Endothelial cell (in vitro differentiated cells): Measurements from ENCODE around the gene MEX3B. TPM values are rescaled to one million over a fixed set of nuclear protein-coding genes. Genes with fewer than 3 reads are reported as not detected.
A peak's percentile ranks its signal among the peaks of the same experiment; 100 is the strongest.
"Not testable (repeated sequence)": the region's sequence is repeated elsewhere in the genome, so short reads cannot be mapped to it uniquely, and the experiment has no call there.

Experiments
- DNase-seq: peaks from one replicate; pipeline ENCODE4 v3.0.0; 2021; ENCODE audit warnings: low spot score
- H3K27ac Mint-ChIP-seq: one replicate; pipeline ENCODE4 v1.8.0; 2021; ENCODE audit warnings: mixed read lengths, inconsistent platforms; ENCODE audit not compliant: unreplicated experiment
- H3K27me3 Mint-ChIP-seq: one replicate; pipeline ENCODE4 v1.8.0; 2021; ENCODE audit warnings: mild to moderate bottlenecking, moderate library complexity, mixed read lengths, inconsistent platforms; ENCODE audit not compliant: unreplicated experiment
- H3K36me3 Mint-ChIP-seq: one replicate; pipeline ENCODE4 v1.8.0; 2021; ENCODE audit warnings: mild to moderate bottlenecking, low read depth, mixed read lengths, inconsistent platforms; ENCODE audit not compliant: unreplicated experiment
- H3K4me1 Mint-ChIP-seq: one replicate; pipeline ENCODE4 v1.8.0; 2021; ENCODE audit warnings: mild to moderate bottlenecking, mixed read lengths, inconsistent platforms; ENCODE audit not compliant: unreplicated experiment
- H3K4me3 Mint-ChIP-seq: one replicate; pipeline ENCODE4 v1.8.0; 2021; ENCODE audit warnings: mild to moderate bottlenecking, mixed read lengths, inconsistent platforms; ENCODE audit not compliant: unreplicated experiment
- H3K9me3 Mint-ChIP-seq: one replicate; pipeline ENCODE4 v1.8.0; 2021; ENCODE audit warnings: mixed read lengths, inconsistent platforms; ENCODE audit not compliant: unreplicated experiment
- CTCF ChIP-seq: fragments of 200-600 bp; sonication (generic); IDR thresholded peaks from one replicate; pipeline ENCODE4 v1.5.0; 2021; ENCODE audit warnings: antibody characterized with exemption; ENCODE audit not compliant: unreplicated experiment
- total RNA-seq: library from RNA; stranded (reverse); fragmentation: NEBNext Ultra II Directional; extraction: Animal tissue kit (Norgen Biotek cat#: 25700); gene quantifications from one replicate; pipeline ENCODE4 v1.2.1, GENCODE V29; 2021; ENCODE audit not compliant: unreplicated experiment

The MEX3B gene
- total RNA-seq, 1 donor from 2014 or later: 98.2 TPM

- H3K27me3 Mint-ChIP-seq: no peaks in the 10 kb centered on the region
- no peak for TF ChIP-seq CTCF
- no peak for DNase-seq
- H3K27ac Mint-ChIP-seq: no peak overlapping the region
- peaks cover 7% of the 10 kb centered on the region for H3K9me3 Mint-ChIP-seq
- H3K4me1 Mint-ChIP-seq: no peaks in the 10 kb centered on the region
- peaks cover 5% of the 10 kb centered on the region for H3K36me3 Mint-ChIP-seq
- no peak overlapping the region for H3K4me3 Mint-ChIP-seq
Observed at GRCh38 chr15:82005239-82005638, 40.6 kb downstream of the MEX3B start.

GRCh38 chr15:82003916-82004315 lies 41.9 kb downstream of the MEX3B start:
- DNase-seq: no peak
- no peak for TF ChIP-seq CTCF

GRCh38 chr15:81995081-81995480 lies 50.7 kb downstream of the MEX3B start:
- not testable (repeated sequence) for H3K9me3 Mint-ChIP-seq, H3K4me1 Mint-ChIP-seq, H3K27me3 Mint-ChIP-seq, H3K36me3 Mint-ChIP-seq, DNase-seq
- peak overlapping the region; percentile 68 for H3K27ac Mint-ChIP-seq
- peak overlapping the region; percentile 87 for H3K4me3 Mint-ChIP-seq

More at GRCh38 chr15:82003916-82004315, 41.9 kb downstream of the MEX3B start:
- peaks cover 7% of the 10 kb centered on the region for H3K9me3 Mint-ChIP-seq
- H3K27ac Mint-ChIP-seq: no peak overlapping the region
- no peaks in the 10 kb centered on the region for H3K4me1 Mint-ChIP-seq
- peaks cover 5% of the 10 kb centered on the region for H3K36me3 Mint-ChIP-seq
- H3K27me3 Mint-ChIP-seq: no peaks in the 10 kb centered on the region
- H3K4me3 Mint-ChIP-seq: no peak overlapping the region

GRCh38 chr15:81992523-81992922 lies 53.3 kb downstream of the MEX3B start:
- no peak overlapping the region for H3K27ac Mint-ChIP-seq
- peaks cover 3% of the 10 kb centered on the region for H3K27me3 Mint-ChIP-seq
- peaks cover 8% of the 10 kb centered on the region for H3K9me3 Mint-ChIP-seq
- DNase-seq: no peak
- no peak for TF ChIP-seq CTCF
- peaks cover 8% of the 10 kb centered on the region for H3K36me3 Mint-ChIP-seq
- H3K4me3 Mint-ChIP-seq: no peak overlapping the region
- peaks cover 14% of the 10 kb centered on the region for H3K4me1 Mint-ChIP-seq

Other genes with a start within 250 kb of the MEX3B start
- 19.3 TPM for gene EFL1, start 216.7 kb upstream of the MEX3B start, total RNA-seq
- gene SAXO2, start 216.8 kb upstream of the MEX3B start, total RNA-seq: 2.0 TPM